K562 treated with DMSO at 1 percent for 12 hours (cell line): ENCODE results near the gene BHLHE40. TPM values are rescaled to one million over a fixed set of nuclear protein-coding genes. Genes with fewer than 3 reads are reported as not detected.

Experiments used
- total RNA-seq: library from RNA; unstranded; fragments of 300-600 nt; gene quantifications from 2 replicates; pipeline ENCODE4 v1.2.3, GENCODE V29; 2022; ENCODE audit not compliant: insufficient read depth

BHLHE40 gene
- 91.6 and 166 TPM in 2 replicates for total RNA-seq

GRCh38 chr3:4979428-4980228 lies at the start of gene BHLHE40:
Gene BHLHE40, plus strand, starts transcription at chr3:4979437. Its CDS starts 282 bp downstream, at chr3:4979719.

Other genes with a start within 250 kb of the BHLHE40 start
- 48.0 and 119 TPM in 2 replicates for gene ARL8B, start 142.9 kb downstream of the BHLHE40 start, total RNA-seq
- gene EDEM1, start 208.3 kb downstream of the BHLHE40 start, total RNA-seq = 13.0 and 49.4 TPM in 2 replicates